Measurements from ENCODE around the gene MREG.
"Not testable (repeated sequence)": the region's sequence is repeated elsewhere in the genome, so short reads cannot be mapped to it uniquely, and the experiment has no call there.

The MREG gene

DNA sequence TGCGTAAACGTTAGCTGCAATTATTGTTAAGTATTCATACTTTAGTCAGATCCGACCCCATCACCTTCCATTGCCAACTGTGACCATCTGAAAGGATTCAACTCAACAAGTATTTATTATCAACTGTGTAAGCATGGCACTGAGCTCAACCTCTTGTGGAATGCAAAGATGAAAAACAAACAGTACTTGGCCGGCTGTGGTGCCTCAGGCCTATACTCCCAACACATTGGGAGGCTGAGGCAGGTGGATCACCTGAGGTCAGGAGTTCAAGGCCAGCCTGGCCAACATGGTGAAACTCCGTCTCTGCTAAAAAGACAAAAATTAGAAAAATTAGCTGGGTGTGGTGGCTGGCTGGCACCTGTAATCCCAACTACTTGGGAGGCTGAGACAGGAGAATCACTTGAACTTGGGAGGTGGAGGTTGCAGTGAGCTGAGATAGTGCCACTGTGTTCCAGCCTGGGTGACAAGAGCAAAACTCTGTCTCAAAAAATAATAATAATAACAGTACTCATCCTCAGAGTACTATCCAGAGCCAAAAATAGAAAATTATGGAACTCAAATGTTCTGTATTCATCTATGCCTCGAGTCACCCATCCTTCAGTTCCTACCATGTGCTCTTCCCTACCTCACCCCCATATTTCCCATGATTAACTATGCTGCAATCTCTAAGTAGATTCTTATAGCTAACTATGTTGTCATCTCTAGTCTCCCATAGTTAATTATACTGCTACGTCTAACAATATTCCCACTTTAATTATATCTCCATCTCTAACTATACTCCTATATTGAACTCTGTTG is 8.6 kb upstream of the MREG start:
- DNase-seq (ENCODE audit: low spot score) = no peak

DNA sequence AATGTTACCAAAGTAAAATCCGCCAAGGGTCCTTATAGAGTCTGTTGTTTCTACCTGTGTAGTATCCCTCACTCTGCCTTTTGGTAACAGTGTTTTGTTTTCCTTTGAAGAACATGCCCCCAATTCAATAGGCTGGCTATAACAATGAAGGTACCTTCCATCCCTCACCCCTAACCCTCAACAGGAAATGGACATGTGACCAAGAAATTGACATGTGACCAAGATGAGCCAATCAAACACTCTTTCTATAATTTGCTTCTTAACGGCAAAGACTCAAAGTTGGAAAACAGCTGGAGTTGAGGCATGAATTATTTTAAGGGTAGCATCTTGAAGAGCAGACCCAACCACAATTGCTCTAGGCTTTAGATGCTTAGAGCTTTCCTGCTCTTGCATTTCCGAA is 5.4 kb upstream of the MREG start:
- no peak for DNase-seq (ENCODE audit: low spot score)

DNA sequence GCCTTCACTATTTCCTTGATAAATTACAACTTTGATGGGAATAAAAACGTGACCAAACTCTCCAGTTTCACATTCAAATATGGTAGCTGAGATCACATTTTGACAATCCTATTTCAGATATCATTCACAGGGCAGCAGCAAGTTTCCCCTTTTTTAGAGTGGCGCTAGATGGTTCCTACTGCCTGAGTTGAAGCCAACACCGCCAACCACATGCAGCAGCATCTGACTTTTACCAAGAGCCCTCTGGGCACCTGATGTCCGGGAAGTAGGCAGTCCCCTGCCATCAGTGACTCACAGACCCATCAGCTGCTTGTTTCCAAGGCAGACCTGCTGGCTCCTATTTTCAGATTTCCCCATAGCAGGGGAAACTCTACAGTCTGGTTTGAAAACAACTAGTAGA is 4.0 kb upstream of the MREG start:
- DNase-seq (ENCODE audit: low spot score) = no peak

DNA sequence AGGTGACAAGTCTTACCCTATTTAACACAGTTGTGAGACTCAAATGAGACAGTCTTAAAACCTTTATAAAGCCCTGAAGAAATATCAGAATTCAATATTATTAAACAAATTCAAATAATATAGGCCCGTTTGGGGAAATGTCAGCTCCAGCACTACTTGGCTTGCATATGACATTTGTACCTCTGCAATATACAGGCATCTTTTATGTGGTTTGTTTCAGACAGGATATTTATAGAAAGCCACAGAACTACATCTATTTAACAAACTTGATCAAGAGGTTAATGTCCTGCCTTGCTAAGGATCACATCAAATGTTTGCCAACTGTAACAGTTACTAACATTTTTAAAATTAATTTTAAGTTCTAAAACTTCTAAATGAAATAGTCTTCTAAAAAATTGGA is 3.2 kb upstream of the MREG start:
- no peak for DNase-seq (ENCODE audit: low spot score)

DNA sequence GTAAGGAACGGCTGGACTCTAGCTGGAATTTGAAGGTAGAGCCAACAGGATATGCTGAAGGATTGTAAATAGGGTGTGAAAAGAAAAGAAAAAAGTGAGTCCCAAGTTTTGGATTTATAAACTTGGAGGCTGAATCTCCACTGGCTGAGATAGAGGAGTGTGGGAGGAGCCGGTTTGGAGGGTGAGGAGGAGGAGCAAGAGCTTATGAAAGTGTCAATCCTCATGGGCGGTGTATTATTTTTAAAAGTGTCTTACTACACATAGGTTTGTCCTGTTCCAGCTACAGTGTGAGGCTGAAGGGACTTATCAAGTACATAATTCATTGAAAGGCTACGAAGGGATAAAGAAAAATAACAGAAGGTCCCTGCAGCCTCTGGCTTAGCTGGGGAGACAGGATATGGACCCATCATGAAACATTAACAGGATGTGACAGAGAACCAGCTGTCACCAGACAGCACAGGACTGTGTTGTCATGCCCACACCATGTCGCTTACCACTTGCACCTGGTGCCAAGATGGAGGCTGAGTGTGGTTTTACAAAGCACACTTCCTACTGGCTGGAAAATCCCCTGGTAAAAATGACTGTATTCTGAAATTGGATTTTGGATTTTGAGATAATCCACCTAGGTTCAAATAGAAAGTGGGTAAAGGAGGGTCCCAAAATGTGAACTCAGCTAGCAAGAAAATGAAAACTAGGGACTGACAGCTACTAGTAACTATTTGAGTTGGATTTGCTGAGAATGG is 2.5 kb upstream of the MREG start:
- no peak for DNase-seq (ENCODE audit: low spot score)

DNA sequence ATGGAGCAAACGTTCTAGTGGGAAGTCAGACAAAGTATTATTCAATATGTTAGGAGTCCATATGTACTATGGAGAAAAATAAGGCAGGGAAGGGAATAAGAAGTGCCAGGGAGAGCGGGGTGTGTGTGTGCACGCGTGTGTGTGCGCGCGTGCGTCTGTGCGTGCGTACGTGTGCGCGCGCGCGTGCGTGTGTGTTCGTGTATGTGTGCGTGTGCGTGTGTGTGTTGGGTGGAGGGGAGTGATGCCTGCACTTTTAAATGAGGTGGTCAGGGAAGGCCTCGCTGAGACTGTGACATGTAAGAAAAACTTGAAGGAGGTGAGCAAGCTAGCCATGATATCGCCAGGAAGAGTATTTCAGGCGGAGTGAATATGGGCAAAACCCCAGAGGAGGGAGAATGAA is 1.6 kb upstream of the MREG start:
- DNase-seq (ENCODE audit: low spot score) = no peak

DNA sequence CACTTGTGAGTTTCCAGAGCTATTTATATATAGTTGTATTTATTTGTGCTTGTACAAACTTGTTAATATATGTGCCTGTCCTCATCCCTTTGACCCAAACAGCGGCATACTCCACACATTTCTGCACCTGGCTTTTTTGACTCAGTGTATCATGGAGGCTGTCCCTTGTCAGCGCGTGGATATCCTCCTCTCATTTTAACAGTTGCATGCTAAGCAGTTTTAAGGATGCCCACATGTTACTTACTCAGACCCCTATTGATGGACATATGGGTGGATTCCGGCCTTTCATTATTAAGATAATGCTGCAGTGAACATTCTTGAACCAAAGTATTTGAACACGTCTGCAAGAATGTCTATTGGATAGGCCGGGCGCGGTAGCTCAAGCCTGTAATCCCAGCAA is 655 bp upstream of the MREG start:
- no peak for DNase-seq (ENCODE audit: low spot score)

DNA sequence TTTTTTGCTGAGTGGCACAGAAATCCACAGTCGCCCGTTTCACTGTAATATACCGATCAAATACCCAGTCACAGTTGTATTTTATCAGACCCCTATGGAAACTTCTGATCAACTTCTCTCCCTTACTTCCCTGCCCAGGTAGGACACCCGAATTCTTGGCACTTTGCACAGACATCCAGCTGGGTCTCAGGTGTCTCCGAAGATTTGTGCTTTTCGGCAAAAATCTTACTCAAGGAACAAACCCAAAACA is 596 bp downstream of the MREG start:
- no peak for DNase-seq (ENCODE audit: low spot score)

DNA sequence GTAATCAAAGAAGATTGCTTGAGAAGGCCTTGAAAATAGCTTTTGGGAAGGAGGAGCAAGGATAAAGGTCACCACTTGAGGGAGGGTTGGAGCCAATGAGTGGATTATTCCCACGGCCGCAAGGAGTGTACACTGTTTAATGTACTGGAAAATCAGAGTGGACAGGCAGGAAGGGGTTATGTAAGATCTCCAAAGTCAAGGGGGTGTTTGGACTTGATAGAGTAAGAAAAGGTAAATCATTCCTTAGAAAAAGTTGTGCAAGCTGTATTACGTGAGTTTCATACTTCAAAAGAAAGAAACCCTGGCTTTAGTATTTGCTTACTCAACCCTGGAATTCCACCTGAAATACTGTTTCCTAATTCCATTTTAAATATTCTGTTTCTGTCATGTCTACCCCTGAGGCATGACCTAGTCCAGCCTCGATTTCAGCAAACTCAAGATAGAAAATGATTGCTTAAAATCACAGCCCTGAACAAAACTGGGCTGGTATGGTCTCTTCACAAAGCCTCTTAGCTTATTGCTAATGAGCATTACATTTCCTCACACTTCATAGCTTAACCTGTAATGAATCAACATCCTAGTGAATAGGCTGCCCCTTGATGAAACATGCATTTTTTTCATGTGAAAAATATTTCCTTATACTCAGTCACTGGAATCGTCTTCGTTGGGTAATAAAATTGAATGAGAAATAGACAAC is 1.1 kb downstream of the MREG start:
- DNase-seq (ENCODE audit: low spot score) = peak; percentile 24

DNA sequence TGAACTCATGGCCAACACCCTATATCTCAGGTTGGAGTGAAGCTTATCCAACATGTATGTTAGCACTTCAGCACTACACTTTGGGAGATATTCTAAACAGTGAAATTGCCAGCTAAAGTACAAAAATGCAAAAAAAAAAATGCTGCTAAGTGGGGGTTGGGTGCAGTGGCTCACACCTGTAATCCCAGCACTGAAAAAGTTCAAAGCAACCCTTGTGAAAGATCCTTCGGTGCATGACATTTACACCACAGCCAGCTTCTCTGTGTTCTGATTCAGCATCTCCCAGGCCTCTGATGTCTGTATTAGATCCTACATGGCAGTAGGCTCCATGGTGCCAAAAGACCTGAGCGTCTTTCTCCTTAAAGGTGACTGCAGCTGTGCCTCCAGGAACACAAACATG is 4.1 kb downstream of the MREG start:
- not testable (repeated sequence) for DNase-seq (ENCODE audit: low spot score)

DNA sequence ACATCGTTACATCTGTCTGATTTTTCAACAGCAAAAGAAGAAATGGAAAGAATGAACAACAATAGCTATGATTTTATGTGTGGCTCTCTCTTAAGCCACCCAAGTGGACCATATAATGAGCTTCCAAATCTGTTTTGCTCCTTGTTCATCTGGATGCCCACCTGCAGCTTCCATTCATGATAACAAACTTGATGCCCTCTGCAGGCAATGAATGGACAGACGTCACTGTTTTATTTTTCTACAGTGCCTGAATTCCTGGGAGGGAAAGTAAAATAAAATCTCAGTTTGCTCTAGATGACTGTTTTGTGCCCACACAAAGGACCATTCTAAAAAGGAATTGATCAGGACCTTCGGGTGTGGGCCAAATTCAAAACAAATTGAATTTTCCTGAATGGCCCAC is 5.0 kb downstream of the MREG start:
- no peak for DNase-seq (ENCODE audit: low spot score)

DNA sequence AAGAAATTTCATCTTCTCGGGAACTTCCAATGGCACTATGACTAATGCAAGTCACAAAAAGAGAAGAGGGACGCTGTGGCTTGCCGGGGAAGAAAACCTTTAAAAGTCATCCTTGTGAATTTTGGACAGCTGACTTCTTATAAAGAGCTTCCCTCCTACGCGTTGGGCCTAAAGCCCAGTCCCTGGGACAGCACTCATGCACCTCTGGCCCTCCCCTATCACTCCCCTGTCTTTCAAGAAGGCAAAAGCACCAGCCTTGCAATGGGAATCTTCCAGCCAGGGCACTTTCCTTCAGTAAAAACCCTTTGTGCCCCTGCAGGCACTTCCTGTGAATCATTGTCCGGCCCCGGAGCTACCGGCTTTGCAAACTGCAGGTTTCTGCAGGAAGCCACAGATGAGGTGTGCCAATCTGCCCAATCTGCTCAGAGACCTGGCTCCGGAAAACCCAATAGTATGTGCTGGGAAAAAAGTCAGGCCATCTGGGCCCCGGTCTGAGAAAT is 7.1 kb downstream of the MREG start:
- DNase-seq (ENCODE audit: low spot score) = no peak

DNA sequence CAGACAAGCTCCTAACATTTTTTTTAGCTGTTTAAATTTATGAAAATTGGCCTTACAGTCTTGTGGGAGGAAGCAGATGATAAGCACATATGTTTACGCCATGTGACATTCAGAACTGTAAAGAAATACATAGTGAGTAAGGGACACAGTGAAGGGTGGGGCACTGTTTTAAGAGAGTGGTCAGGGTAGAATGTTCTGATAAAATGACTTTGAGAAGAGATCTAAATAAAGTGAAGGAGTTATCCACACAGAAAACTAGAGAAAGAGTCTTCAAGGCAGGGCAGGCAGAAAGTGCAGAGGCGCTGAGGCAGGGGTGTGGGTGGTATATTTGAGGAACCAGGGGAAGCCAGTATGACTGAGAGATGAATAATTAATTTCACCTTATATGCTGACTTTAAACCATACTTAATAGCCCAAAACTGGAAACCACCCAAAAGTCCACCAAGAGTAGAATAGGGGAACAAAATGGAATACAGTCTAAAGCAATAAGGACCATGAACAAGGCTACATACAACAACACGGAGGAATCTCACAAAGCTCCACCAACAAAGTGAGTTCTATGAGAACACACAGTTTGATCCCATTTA is 8.6 kb downstream of the MREG start:
- no peak for DNase-seq (ENCODE audit: low spot score)

DNA sequence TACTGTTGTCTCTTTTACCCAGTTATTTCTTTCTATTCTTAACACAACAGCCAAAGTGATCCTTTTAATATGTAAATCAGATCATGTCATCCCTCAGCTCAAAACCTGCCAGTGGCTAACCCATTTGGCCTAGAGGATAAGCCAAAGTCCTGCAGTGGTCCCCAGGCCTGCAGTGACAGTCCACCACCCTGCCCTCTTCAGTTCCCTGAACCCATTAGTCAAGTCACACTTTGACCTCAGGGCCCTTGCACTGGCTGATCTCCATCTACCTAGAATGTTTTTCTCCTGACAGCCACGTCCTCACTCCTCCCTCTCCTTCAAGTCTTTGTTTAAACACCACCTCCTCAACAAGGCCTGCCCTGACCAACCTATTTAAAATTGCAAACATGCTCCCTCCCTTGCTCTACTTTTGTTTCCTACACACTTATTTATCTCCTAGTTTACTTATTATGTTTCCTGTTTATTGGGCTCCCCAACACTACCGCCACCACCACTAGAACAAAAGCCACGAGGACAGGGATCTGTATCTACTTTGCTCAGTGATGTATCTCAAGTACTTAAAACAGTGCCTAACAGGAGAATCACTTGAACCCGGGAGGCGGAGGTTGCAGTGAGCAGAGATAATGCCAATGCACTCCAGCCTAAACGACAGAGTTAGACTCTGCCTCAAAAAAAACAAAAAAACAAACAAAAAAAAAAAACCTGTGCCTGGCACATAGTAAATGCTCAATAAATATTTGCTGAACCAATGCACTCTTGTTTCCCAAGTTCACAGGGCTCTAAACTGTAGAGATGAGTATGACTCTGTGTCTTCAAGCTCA is 9.3 kb downstream of the MREG start:
- DNase-seq (ENCODE audit: low spot score) = no peak

DNA sequence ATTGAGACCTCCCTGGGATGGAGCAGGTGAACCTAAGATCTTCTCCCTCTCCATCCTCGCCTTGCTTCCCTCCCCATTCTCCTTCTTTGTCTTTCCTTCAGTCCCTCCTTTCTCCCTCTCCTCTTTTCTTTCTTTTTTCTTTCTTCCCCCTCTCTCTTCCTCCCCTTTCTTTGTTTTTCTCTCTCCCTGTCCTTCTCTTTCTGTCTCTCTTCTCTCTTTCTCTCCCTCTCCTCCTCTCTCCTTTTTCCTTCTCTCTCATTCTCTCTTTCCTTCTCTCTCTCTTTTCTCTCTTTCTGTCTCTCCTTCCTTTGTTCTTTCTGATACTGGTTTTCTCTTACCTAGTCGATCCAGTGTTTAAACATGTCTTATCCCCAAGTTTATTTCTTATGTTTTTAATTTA is 10.7 kb downstream of the MREG start:
- DNase-seq (ENCODE audit: low spot score) = no peak

DNA sequence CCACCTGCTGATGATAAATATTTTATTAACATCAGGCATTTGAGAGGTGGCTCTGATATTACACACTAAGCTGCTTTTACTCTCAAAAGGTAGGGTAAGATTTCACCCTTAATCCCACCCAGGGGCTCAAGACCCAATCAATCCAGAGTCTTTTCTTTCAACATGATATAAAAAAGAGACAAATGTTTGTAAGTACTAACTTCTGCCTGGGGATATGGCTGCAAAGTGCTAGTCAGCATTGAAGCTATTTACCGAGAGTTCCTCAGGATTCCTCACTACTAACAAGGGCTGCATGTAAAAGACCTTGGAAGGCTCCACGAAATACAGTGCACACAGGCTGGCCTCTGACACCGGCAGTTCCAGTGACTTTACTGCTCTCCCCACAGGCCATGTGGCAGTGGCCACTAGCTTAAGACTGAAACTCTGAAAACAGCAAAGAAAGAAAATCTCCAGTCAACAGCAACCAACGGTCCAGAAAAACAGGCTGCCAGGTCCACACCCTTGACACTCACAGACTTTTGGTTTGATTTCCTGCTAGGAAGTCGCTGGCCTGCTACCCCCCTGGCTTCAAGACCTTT is 11.2 kb downstream of the MREG start:
- DNase-seq (ENCODE audit: low spot score) = no peak

DNA sequence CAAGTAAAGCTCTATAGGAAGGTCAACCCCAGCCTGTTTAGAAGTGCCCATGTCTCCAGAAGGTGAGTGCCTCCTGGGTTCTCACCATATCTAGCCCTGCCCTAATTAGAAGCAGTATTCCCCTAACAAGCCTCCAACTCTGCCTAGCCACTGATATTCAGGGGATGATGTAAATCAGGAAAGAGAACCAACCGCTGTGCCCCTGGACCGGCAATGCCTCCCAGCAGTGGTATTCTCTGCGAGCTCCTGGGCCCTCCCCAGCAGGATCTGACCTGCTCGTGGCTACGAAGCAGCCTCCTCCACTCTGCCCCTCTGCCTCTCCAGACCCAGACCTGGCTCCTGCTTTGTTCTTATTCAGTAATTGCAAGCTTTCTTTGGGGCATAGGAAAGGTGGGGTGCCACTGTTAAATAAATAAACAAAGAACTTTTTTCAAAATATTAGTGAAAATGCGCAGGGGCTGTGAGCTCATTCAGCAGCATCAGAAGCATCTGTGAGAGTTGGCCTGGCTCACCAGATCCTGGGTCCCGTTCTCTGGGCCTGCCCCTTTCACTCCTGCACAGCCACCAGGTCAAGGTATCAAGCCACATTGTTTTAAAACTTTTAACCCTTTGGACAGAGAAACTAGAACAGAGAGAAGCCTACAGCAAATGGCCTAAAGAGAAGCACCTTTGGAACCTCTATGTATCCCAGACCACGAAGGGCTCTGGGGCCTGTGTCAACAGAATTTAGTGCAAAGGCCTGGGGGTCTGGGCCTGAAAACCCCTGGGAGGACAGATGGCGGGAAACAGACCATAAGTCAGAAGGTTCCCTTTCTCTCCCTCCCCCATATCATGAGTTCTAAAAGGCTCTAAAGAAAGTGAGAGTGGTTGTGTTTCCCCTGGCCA is 11.9 kb downstream of the MREG start:
- DNase-seq (ENCODE audit: low spot score) = no peak

DNA sequence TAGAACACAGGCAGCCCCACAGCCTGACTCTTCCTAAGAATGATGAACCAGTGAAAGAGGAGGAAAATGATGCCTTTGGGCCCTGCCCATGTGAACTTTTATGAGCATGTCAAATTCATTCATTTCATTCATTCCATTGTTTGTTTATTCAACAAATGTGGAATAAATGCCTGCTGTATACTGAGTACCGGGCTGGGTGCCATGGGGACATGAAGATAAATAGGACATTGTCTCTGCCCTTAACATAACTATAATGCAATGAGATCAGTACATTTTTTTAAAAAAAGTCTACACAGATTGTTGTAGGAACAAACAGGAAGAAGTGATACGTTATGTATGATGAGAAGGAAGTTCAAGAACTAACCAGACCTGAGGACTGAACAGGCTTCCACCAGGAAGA is 14.7 kb downstream of the MREG start:
- no peak for DNase-seq (ENCODE audit: low spot score)

DNA sequence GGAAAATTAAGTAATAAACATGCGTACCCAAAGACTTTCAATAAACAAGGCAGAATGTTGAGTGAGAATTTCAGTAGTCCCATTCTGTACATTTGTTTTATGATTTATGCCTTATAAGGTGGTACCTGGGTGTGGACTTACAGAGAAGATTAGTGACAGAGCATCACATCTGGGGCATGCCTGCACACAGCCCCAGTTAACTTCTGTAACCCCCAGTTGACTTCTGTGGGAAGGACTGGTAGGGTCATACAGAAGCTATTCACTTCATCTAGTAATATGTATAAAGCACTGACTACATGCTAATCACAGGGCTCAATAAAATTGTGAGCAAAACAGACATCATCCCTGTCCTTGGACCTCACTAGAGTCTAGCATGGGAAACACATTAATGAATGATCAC is 16.1 kb downstream of the MREG start:
- DNase-seq (ENCODE audit: low spot score) = no peak

DNA sequence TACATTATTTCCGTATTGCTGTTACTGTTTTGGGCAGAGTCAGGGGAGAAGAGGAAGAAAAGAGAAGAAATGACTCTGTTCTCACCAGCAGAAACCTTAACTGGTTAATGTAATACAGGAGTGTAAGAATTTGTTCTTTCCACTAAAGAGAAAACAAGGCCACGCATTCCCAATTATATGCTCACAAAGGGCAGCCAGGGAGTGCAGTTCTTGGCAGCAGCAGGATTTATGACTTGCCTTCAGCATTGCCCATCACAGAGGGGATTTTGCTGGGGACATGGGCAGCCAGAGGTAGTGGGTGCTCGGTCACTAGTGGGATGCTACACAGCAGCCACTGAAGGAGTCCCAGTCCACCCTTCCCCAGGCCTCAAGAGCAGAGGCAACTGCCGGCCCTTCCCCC is 18.4 kb downstream of the MREG start:
- DNase-seq (ENCODE audit: low spot score) = no peak

Data from HuH-7 (cell line).